ENCODE results near the gene DRD3.

DNA sequence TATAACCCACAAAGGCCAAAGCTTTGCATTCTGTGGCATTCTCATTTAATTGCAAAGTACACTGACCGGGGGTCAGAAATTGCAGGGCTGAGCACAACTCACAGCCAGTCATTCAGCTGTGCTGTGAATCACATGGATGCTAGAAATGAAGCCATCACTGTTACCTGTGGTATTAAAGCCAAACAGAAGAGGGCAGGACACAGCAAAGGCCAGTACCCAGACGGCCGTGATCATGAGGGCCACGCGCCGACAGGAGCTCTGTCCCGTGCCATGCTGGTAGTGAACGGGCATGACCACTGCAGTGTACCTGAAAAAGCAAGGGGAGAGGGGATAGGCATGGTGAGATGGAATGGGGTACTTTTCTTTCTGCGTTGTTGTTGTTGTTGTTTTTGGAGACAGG lies 31.6 kb downstream of the DRD3 start:
- TF ChIP-seq, protein P1, sequence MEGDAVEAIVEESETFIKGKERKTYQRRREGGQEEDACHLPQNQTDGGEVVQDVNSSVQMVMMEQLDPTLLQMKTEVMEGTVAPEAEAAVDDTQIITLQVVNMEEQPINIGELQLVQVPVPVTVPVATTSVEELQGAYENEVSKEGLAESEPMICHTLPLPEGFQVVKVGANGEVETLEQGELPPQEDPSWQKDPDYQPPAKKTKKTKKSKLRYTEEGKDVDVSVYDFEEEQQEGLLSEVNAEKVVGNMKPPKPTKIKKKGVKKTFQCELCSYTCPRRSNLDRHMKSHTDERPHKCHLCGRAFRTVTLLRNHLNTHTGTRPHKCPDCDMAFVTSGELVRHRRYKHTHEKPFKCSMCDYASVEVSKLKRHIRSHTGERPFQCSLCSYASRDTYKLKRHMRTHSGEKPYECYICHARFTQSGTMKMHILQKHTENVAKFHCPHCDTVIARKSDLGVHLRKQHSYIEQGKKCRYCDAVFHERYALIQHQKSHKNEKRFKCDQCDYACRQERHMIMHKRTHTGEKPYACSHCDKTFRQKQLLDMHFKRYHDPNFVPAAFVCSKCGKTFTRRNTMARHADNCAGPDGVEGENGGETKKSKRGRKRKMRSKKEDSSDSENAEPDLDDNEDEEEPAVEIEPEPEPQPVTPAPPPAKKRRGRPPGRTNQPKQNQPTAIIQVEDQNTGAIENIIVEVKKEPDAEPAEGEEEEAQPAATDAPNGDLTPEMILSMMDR (IDR thresholded peaks at IDR 0.05) = no peak
- TF ChIP-seq SP1 (CRISPR knock-in tag; conservative IDR thresholded peaks at IDR 0.05) = no peak
- TF ChIP-seq, protein P2, sequence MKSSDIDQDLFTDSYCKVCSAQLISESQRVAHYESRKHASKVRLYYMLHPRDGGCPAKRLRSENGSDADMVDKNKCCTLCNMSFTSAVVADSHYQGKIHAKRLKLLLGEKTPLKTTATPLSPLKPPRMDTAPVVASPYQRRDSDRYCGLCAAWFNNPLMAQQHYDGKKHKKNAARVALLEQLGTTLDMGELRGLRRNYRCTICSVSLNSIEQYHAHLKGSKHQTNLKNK (CRISPR knock-in tag; IDR thresholded peaks at IDR 0.05) = no peak
- TF ChIP-seq, protein P3, sequence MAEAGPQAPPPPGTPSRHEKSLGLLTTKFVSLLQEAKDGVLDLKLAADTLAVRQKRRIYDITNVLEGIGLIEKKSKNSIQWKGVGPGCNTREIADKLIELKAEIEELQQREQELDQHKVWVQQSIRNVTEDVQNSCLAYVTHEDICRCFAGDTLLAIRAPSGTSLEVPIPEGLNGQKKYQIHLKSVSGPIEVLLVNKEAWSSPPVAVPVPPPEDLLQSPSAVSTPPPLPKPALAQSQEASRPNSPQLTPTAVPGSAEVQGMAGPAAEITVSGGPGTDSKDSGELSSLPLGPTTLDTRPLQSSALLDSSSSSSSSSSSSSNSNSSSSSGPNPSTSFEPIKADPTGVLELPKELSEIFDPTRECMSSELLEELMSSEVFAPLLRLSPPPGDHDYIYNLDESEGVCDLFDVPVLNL (CRISPR knock-in tag; IDR thresholded peaks at IDR 0.05; ENCODE audit: borderline replicate concordance, low read depth) = no peak
- no peak for TF ChIP-seq ZNF317 (CRISPR knock-in tag; IDR thresholded peaks at IDR 0.05; ENCODE audit: borderline replicate concordance, low read depth)
- TF ChIP-seq HMGA2 (CRISPR knock-in tag; IDR thresholded peaks at IDR 0.05) = no peak
- TF ChIP-seq, protein P4, sequence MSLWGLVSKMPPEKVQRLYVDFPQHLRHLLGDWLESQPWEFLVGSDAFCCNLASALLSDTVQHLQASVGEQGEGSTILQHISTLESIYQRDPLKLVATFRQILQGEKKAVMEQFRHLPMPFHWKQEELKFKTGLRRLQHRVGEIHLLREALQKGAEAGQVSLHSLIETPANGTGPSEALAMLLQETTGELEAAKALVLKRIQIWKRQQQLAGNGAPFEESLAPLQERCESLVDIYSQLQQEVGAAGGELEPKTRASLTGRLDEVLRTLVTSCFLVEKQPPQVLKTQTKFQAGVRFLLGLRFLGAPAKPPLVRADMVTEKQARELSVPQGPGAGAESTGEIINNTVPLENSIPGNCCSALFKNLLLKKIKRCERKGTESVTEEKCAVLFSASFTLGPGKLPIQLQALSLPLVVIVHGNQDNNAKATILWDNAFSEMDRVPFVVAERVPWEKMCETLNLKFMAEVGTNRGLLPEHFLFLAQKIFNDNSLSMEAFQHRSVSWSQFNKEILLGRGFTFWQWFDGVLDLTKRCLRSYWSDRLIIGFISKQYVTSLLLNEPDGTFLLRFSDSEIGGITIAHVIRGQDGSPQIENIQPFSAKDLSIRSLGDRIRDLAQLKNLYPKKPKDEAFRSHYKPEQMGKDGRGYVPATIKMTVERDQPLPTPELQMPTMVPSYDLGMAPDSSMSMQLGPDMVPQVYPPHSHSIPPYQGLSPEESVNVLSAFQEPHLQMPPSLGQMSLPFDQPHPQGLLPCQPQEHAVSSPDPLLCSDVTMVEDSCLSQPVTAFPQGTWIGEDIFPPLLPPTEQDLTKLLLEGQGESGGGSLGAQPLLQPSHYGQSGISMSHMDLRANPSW (CRISPR knock-in tag; conservative IDR thresholded peaks at IDR 0.05; ENCODE audit: low read depth) = no peak
- TF ChIP-seq, protein P5, sequence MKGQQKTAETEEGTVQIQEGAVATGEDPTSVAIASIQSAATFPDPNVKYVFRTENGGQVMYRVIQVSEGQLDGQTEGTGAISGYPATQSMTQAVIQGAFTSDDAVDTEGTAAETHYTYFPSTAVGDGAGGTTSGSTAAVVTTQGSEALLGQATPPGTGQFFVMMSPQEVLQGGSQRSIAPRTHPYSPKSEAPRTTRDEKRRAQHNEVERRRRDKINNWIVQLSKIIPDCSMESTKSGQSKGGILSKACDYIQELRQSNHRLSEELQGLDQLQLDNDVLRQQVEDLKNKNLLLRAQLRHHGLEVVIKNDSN (CRISPR knock-in tag; IDR thresholded peaks at IDR 0.05) = no peak
- no peak for TF ChIP-seq ETV6 (CRISPR knock-in tag; IDR thresholded peaks at IDR 0.05)
- TF ChIP-seq ZNF396 (CRISPR knock-in tag; IDR thresholded peaks at IDR 0.05; ENCODE audit: borderline replicate concordance) = no peak
- no peak for TF ChIP-seq IRF2 (CRISPR knock-in tag; IDR thresholded peaks at IDR 0.05; ENCODE audit: borderline replicate concordance, low read depth)
- TF ChIP-seq ESRRA (CRISPR knock-in tag; IDR thresholded peaks at IDR 0.05; ENCODE audit: borderline replicate concordance) = no peak
